Activated CD4-positive, alpha-beta T cell treated with anti-CD3 and anti-CD28 coated beads, Interleukin-10, Interleukin-2, amounts not matched to agents 100 ng/mL and 50 ng/mL, durations not matched to agents 16 hours and 8 hours (primary cell): ENCODE measurements around the gene MICALL2.
A peak's percentile ranks its signal among the peaks of the same experiment; 100 is the strongest.

Experiments
- DNase-seq: peaks from one replicate; pipeline ENCODE4 v3.0.0-alpha.2; 2020

Gene MICALL2

DNA sequence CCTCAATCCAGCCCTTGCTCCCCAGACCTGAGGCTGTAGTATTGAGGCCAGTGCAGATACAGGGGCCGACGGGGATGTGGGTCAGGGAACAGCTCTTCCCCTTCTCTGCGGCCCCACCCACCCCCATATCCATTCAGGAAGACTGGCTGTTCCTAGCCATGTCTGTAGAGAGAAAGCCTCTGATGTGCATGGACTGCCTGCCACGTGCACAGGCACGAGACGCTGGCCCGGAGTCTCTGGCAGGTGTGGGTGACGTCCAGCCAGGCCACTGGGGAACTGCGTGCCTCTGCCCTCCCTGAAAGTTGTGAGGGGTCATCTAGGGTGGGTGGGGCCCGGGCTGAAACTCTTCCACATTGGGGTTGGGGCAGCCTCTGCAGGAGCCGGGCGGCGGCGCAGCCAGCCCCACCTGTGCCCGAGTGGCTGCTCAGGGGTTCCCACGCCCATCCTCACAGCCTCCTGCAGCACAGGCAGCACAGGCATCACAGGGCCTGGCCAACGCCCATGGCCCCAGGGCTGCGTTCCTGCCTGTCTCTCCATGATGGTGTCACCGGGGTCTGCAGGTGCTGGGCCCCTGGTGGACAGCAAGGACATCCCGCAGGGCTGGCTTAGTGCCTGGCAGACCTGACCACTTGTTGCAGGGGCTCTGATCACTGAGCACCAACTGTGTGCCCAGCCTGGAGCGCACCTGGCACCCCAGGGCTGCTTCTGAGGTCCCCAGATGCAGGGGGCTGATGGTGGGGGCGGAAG, 27.5 kb downstream of the MICALL2 start:
- DNase-seq: no peak

GRCh38 chr7:1431226-1431625, 28.0 kb downstream of the MICALL2 start:
- no peak for DNase-seq

GRCh38 chr7:1430056-1430845, 29.0 kb downstream of the MICALL2 start:
- no peak for DNase-seq

- DNase-seq: no peak
Observed at GRCh38 chr7:1428941-1429501, 30.2 kb downstream of the MICALL2 start.

DNA sequence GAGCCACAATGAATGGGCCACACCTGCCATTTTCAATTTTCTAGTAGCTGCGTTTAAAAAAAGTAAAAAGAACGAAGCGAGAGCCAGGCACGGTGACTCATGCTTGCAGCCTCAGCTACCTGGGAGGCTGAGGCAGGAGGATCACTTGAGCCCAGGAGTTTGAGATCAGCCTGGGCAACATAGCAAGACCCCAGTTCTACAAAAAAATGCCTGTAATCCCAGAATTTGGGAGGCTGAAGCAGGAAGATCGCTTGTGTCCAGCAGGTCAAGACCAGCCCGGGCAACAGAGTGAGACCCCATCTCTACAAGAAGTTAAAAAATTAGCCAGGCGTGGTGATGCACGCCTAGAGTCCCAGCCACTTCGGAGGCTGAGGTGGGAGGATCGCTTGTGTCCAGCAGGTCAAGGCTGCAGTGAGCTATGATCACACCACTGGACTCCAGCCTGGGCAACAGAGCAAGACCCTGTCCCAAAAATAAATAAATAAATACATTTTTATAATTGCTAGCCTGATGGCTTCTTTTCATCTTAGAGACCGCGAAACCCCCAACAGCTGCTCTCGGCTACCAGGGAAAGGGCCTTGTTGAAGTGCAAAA, 32.1 kb downstream of the MICALL2 start:
- DNase-seq: no peak

GRCh38 chr7:1426474-1426873, 32.8 kb downstream of the MICALL2 start:
- no peak for DNase-seq

DNA sequence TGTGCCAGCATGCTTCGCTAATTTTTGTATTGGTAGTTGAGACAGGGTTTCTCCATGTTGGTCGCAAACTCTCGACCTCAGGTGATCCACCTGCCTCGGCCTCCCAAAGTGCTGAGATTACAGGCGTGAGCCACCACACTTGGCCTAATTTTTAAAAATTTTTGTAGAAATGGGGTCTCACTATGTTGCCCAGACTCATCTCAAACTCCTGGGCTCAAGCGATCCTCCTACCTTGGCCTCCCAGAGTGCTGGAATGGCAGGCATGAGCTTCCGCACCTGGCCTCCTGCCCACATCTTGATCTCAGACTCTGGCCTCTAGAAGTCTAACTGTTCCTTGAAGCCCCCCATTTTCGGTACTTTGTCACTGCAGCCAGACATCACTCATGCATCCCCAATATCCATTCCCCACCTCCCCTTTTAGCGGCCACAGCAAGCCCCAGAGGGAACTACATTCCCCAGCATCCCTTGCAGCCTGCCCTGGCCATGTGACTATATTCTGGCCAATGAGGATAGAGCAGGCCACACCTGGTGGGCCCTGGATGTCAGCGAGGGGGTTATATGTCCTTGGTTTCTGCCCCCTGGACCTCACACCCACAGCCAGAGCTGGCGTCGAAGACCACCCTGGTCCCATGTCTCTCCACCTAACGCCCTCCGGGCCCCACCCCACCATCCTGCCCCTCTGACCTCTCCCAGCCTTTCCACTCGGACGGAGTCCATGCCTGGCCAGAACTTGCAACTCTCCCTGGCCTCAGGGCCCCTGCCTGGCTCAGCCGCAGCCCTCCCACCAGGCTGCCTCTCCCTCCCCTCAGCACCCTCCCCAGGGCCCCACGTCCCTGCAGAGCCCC, 33.8 kb downstream of the MICALL2 start:
- DNase-seq: peak; percentile 29

GRCh38 chr7:1424041-1424440, 35.2 kb downstream of the MICALL2 start:
- no peak for DNase-seq

DNA sequence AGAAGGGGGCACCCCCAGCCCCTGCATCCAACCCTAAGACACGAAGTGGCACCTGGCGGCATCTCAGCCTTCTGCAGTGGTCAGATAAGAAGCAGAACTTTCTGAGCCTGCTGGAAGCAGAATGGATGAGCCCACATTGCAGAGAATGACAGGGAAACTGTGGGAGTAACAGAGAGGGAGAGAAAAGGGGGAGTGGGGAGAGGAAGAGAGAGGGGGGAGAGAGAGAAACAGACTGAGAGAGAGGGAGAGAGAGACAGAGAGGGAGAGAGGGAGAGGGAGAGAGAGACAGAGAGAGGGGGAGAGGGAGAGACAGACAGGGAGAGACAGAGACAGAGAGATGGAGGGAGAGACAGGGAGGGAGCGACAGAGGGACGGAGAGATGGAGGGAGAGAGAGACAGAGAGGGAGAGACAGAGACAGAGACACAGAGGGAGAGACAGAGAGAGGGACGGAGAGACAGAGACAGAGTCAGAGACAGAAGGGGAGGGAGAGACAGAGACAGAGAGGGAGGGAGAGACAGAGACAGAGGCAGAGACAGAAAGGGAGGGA, 35.9 kb downstream of the MICALL2 start:
- no peak for DNase-seq

DNA sequence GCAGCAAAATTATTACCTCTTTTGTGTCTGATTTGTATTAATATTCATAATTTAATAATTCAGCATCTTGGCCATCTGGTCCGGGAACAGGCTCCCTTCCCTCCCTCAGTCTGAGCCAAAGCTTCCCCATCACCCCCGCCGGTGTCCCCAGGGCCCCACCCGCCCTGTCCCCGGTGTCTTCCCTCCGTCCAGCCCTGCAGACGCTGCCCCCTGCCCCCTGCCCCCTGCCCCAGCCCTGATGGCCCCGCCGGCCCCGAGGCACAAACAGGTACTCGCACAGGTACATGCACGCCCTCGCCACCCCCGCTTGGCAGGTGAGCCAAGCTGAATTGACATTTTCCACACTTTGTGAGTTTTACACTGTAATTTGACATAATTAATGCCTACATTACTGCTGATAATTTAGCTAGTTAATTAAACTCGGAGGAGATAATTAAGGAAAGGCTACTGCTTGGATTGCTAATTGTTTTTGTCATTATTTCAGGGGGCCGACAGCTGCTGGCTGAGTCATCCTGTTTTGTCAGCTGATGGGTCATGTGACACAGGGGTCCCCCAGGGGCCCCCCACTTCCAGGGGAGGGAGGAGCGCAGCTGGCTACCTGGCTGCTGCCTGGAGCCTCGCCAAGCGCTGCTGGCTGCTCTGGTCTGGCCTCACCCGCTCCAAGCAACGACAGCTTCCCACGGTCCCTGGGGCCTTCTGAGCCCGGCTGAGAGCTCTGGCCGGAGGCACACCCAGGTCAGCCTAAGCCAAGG, 36.6 kb downstream of the MICALL2 start:
- DNase-seq: no peak

DNA sequence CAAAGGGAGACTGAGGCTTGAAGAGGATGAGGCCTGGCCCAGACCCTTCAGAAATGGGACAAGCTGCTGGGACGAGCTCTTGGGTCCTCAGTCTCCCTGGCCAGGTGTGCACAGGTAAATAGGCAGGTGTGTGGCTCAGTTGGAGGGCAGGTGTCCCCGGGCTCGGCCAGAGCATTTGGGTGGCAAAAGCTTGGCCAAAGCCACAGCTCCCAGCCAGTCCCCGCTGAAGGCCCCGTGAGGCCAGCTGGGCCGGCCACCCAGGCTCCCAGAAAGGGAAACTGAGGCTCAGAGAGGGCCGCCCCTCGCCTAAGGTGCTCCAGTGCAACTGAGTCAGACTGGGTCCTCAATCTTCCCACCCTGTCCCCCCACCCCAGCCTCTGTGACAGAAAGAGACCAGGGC, 37.3 kb downstream of the MICALL2 start:
- no peak for DNase-seq

DNA sequence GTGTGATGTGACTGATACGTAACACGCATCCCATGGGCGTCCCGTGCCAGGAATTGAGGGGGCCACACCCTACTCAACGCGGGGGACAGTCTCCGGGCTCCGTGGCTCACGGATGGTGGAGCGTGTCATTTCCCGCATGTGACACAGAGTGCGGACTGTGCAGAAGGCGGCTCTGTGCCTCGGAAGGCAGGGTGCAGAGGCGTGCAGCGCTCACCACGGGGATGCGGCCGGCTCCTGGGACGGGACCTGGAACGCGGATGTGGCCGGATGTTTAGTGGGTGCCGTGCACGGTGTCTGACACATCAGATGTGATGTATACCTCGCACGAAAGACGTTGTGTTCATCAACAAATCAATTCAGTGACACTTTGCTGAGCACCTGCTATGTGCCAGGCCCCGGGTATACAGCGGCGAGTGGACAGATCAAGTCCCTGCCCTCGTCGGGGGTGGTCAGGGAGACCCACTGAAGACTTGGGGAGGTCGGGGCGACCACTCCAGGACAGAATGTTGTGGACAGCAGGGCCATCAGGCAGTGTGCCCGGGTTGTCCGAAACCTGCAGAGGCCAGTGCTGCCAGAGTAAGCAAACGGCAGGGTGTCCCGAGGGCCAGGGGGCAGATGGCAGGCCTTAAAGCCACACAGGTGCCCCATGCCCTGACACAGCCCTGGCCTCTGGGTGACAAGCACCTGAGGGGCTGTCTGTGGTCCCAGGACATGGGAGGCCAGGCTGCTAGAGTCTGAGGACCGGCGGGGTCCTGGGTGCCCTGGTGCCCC, 38.1 kb downstream of the MICALL2 start:
- DNase-seq: no peak

- DNase-seq: no peak
Observed at GRCh38 chr7:1419688-1420087, 39.6 kb downstream of the MICALL2 start.

DNA sequence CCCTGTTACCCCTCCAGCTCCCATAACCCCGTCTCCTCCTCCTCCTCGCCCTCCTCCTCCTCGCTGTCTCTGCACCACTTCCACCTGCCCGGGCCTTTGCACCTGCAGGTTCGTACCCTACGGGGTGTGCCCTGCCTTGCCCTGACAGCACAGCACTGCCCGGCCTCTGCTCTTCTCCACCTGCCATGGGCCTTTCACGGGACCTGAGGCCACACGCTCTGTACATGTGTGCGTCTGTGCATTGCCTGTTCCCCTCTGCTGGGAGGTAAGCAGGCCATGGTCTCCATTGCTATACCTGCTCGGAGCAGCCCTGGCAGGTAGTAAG, 40.0 kb downstream of the MICALL2 start:
- no peak for DNase-seq

DNA sequence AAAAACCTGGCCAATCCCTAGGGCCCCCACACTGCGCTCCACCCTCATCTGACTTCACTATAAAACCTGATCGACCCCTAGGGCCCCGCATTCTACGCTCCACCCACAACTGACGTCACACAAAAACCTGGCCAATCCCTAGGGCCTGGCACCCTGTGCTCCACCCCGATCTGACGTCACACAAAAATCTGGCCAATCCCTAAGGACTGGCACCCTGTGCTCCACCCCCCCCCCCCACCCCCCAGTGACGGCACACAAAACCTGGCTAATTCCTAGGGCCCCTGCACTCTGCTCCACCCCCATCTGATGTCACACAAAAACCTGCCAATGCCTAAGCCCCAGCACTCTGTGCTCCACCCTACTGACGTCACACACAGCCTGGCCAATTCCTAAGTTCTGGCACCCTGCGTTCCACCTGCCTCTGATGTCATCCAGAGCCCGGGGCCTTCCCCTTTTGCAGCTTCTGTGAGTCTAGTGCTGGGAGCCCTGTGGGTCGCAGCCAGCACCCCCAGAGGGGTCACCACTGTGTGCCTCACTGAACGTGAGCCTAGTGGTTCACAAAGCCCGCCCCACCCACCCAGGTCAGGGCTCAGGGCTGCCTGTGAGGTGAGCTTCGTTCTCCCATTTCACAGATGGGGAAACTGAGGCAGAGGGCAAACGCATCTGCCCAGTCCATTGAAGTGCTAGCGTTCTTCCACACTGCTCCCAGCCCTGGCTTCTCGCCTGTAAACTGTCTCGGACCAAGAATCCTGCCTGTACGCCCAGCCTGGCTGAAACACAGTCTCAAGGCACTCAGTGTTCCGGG, 40.6 kb downstream of the MICALL2 start:
- DNase-seq: no peak

- DNase-seq: no peak
Observed at GRCh38 chr7:1415389-1415990, 43.8 kb downstream of the MICALL2 start.

GRCh38 chr7:1413936-1414639, 45.2 kb downstream of the MICALL2 start:
- DNase-seq: no peak

DNA sequence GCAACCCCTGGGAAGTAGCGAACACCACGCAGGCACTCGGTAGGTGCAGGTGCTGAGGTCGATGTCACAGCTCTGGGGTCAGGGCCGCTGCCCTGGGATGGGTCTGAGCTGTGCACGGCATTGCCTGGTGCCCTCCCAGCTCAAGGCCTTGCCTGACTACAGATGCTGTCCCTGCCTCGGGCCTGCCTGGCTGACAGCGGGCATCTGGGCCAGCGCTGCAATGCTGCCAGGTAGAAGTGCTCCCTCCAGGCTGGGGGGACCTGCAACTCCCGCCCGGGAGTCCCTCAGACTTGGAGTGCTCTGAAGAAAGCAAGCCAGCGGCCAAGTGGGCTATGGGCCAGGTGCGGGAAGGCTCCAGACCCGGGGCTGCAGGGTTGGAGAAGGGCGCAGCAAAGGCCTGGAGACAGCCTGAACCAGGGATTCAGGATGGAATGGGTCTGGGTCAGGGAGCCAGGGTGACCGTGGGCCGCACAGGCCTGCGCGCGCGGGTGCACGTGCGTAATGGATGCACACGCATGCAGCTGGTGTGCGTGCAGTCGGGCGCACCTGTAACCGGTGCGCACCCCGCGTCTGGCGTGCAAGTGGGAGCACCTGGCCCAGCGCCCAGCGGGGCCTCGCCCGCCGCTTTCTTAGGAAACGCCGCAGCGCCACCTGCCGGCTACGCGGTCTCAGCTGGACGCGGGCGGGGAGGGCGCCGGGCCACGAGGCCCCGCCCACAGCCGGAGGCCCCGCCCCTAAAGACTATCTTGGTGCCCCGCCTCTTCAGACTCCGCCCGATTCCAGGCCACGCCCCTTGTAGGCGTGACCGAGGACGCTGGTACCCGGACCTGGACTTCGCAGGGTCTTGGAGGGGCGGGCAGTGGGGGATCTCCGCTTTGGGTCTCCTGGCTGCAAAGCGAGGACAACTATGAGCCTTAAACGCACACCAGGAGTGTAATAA, 46.7 kb downstream of the MICALL2 start:
- peak; percentile 91 for DNase-seq
